Neuronal stem cell (in vitro differentiated cells): ENCODE results near the gene SYNGR2. TPM values are rescaled to one million over a fixed set of nuclear protein-coding genes. Genes with fewer than 3 reads are reported as not detected.
A peak's percentile ranks its signal among the peaks of the same experiment; 100 is the strongest.

Source experiments
- DNase-seq: peaks from one replicate; pipeline ENCODE4 v3.0.0-alpha.2; 2013; ENCODE audit warnings: low spot score
- H2AFZ ChIP-seq: one replicate; pipeline ENCODE4 v1.6.1; 2013; ENCODE audit warnings: mild to moderate bottlenecking, low read length, inconsistent platforms
- H2AK5ac ChIP-seq: 2 replicates; pipeline ENCODE4 v1.6.1; 2013; ENCODE audit warnings: low read depth, mild to moderate bottlenecking, inconsistent platforms, low read length, moderate library complexity, mixed read lengths
- H2BK120ac ChIP-seq: 2 replicates; pipeline ENCODE4 v1.6.1; 2013; ENCODE audit warnings: low read depth, mild to moderate bottlenecking, inconsistent platforms, low read length, moderate library complexity, mixed read lengths
- H2BK12ac ChIP-seq: one replicate; pipeline ENCODE4 v1.6.1; 2013; ENCODE audit warnings: low read length, inconsistent platforms
- H2BK15ac ChIP-seq: 2 replicates; pipeline ENCODE4 v1.6.1; 2013; ENCODE audit warnings: mild to moderate bottlenecking, low read length, inconsistent platforms, mixed read lengths
- H2BK5ac ChIP-seq: one replicate; pipeline ENCODE4 v1.6.1; 2013; ENCODE audit warnings: inconsistent platforms, mild to moderate bottlenecking, low read length, moderate library complexity
- H3K14ac ChIP-seq: one replicate; pipeline ENCODE4 v1.6.1; 2013; ENCODE audit warnings: low read length, inconsistent platforms
- H3K18ac ChIP-seq: 2 replicates; pipeline ENCODE4 v1.6.1; 2013; ENCODE audit warnings: low read length, inconsistent platforms
- H3K23ac ChIP-seq: 2 replicates; pipeline ENCODE4 v1.6.1; 2013; ENCODE audit warnings: low read depth, mild to moderate bottlenecking, mixed read lengths, low read length, inconsistent platforms; ENCODE audit not compliant: poor library complexity
- H3K27ac ChIP-seq: replicated peaks from 3 replicates; pipeline ENCODE4 v1.5.1; 2013; ENCODE audit warnings: low read length, inconsistent platforms
- H3K27me3 ChIP-seq, 3 experiments: 2 replicates each; pipeline ENCODE4 v1.6.1; 2013; ENCODE audit warnings: low read length in 3 of 3, mild to moderate bottlenecking in 2 of 3, inconsistent platforms in 1 of 3, low read depth in 1 of 3, mixed read lengths in 1 of 3, moderate library complexity in 1 of 3; ENCODE audit not compliant: control insufficient read depth in 3 of 3, insufficient read depth in 3 of 3
- H3K36me3 ChIP-seq, 2 donors: replicated peaks in 1 of 2; 2 replicates each; pipeline ENCODE4 v1.6.1; 2013; ENCODE audit warnings: low read length in 2 of 2; ENCODE audit not compliant: control insufficient read depth in 2 of 2, insufficient read depth in 2 of 2
- H3K4ac ChIP-seq: 2 replicates; pipeline ENCODE4 v1.6.1; 2013; ENCODE audit warnings: inconsistent platforms, mild to moderate bottlenecking, low read length, moderate library complexity
- H3K4me1 ChIP-seq, 2 donors: 1 replicate in 1 of 2; 2 replicates in 1 of 2; pipeline ENCODE4 v1.6.1; 2013; ENCODE audit warnings: low read length in 2 of 2, low read depth in 1 of 2; ENCODE audit not compliant: control insufficient read depth in 2 of 2, insufficient read depth in 1 of 2
- H3K4me2 ChIP-seq: one replicate; pipeline ENCODE4 v1.6.1; 2013; ENCODE audit warnings: mild to moderate bottlenecking, low read length, inconsistent platforms; ENCODE audit not compliant: insufficient read depth, poor library complexity, severe bottlenecking
- H3K4me3 ChIP-seq, 2 donors: 2 replicates each; pipeline ENCODE4 v1.5.1; 2013; ENCODE audit warnings: low read length in 2 of 2, mild to moderate bottlenecking in 2 of 2, inconsistent platforms in 1 of 2, moderate library complexity in 1 of 2
- H3K79me1 ChIP-seq: one replicate; pipeline ENCODE4 v1.6.1; 2013; ENCODE audit warnings: low read depth, mild to moderate bottlenecking, inconsistent platforms, low read length, moderate library complexity
- H3K9ac ChIP-seq: one replicate; pipeline ENCODE4 v1.6.1; 2013; ENCODE audit warnings: mild to moderate bottlenecking, low read depth, low read length, inconsistent platforms; ENCODE audit not compliant: poor library complexity
- H3K9me3 ChIP-seq, 2 donors: replicated peaks in 1 of 2; 2 replicates each; pipeline versions ENCODE3 to v1.6.1; 2013; ENCODE audit warnings: low read length in 2 of 2, mild to moderate bottlenecking in 2 of 2, inconsistent platforms in 1 of 2, low read depth in 1 of 2, mixed read lengths in 1 of 2, moderate library complexity in 1 of 2; ENCODE audit not compliant: control insufficient read depth in 2 of 2, insufficient read depth in 1 of 2
- H4K8ac ChIP-seq: one replicate; pipeline ENCODE4 v1.6.1; 2013; ENCODE audit warnings: low read depth, mild to moderate bottlenecking, inconsistent platforms, low read length, moderate library complexity
- H4K91ac ChIP-seq: one replicate; pipeline ENCODE4 v1.6.1; 2013; ENCODE audit warnings: low read length, low read depth, mild to moderate bottlenecking, inconsistent platforms; ENCODE audit not compliant: poor library complexity
- WGBS, 2 donors: extraction: QIAGEN DNeasy Blood & Tissue Kit; methylation state at CpG; one replicate each; pipeline ENCODE4 v1.1.7; 2013; ENCODE audit warnings: missing lambda C conversion rate in 2 of 2, mixed read lengths in 1 of 2; ENCODE audit not compliant: insufficient read length in 2 of 2, insufficient replicate concordance in 1 of 2; ENCODE audit errors: extremely low coverage in 2 of 2; 5-methylcytosine and 5-hydroxymethylcytosine counted together
- small RNA-seq: library from polyadenylated mRNA; stranded (forward); fragments of <200 nt; extraction: miRNeasy Mini kit (QIAGEN cat#:217004); gene quantifications from one replicate; pipeline ENCODE3, GENCODE V24; 2013; ENCODE audit not compliant: insufficient read depth

SYNGR2 gene

GRCh38 chr17:78219396-78220150 is 51.2 kb downstream of the SYNGR2 start:
- Histone ChIP-seq H4K8ac (no peak overlapping the region), H2BK15ac (no peak overlapping the region)

More at GRCh38 chr17:78219396-78220150, 51.2 kb downstream of the SYNGR2 start:
- H3K23ac ChIP-seq = no peak overlapping the region
- no peak overlapping the region for H2BK120ac ChIP-seq
- H3K4me2 ChIP-seq = no peak overlapping the region
- H3K9ac ChIP-seq = no peak overlapping the region
- H2BK5ac ChIP-seq = no peak overlapping the region
- H2AK5ac ChIP-seq = no peak overlapping the region
- H2AFZ ChIP-seq = no peak overlapping the region
- peaks cover 0 to 2% of the 10 kb centered on the region in 2 donors for H3K9me3 ChIP-seq
- H3K79me1 ChIP-seq = peaks cover 4% of the 10 kb centered on the region
- no peak overlapping the region for H3K4ac ChIP-seq
- H3K36me3 ChIP-seq = peaks cover 45 to 82% of the 10 kb centered on the region in 2 donors
- H3K4me3 ChIP-seq = no peak overlapping the region
- H4K91ac ChIP-seq = no peak overlapping the region
- no peak overlapping the region for H3K14ac ChIP-seq
- H2BK12ac ChIP-seq = no peak overlapping the region
- no peak for DNase-seq
- no CpG with 5 or more reads among the region's 11 CpGs for WGBS, 2 donors
- peaks cover 1 to 4% of the 10 kb centered on the region in 2 donors for H3K4me1 ChIP-seq
- H3K27me3 ChIP-seq = no peaks in the 10 kb centered on the region
- H3K27ac ChIP-seq = peak overlapping the region; percentile 26
- H3K18ac ChIP-seq = no peak overlapping the region

Small RNAs within 50 kb of the gene (small RNA-seq; reads per million reads assigned to genes)
- gene AC087645.1 = not detected
